Measurements from ENCODE around the gene PTPN13.

Gene PTPN13

DNA sequence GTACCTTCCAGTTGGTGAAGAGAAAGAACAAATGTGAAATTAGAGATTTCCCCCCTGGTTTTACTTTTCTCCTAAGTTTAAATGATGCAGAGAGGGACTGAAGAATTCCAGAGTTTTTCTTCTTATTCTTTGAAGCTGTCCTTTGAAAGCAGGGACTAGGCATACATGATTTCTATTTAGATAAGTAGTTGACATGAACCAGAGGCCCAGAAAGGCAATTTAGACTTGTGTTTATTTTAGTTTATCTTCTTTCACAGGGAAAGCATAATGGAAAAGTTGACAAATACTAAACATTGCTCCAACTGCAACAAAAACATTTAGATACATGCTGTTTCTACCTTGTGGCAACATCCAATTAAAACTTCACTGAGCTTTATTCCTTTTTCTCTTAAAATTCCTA is 32.0 kb downstream of the PTPN13 start:
- no peak overlapping the region for H3K27ac ChIP-seq
- TF ChIP-seq, protein P1, sequence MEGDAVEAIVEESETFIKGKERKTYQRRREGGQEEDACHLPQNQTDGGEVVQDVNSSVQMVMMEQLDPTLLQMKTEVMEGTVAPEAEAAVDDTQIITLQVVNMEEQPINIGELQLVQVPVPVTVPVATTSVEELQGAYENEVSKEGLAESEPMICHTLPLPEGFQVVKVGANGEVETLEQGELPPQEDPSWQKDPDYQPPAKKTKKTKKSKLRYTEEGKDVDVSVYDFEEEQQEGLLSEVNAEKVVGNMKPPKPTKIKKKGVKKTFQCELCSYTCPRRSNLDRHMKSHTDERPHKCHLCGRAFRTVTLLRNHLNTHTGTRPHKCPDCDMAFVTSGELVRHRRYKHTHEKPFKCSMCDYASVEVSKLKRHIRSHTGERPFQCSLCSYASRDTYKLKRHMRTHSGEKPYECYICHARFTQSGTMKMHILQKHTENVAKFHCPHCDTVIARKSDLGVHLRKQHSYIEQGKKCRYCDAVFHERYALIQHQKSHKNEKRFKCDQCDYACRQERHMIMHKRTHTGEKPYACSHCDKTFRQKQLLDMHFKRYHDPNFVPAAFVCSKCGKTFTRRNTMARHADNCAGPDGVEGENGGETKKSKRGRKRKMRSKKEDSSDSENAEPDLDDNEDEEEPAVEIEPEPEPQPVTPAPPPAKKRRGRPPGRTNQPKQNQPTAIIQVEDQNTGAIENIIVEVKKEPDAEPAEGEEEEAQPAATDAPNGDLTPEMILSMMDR (conservative IDR thresholded peaks at IDR 0.05): no peak

DNA sequence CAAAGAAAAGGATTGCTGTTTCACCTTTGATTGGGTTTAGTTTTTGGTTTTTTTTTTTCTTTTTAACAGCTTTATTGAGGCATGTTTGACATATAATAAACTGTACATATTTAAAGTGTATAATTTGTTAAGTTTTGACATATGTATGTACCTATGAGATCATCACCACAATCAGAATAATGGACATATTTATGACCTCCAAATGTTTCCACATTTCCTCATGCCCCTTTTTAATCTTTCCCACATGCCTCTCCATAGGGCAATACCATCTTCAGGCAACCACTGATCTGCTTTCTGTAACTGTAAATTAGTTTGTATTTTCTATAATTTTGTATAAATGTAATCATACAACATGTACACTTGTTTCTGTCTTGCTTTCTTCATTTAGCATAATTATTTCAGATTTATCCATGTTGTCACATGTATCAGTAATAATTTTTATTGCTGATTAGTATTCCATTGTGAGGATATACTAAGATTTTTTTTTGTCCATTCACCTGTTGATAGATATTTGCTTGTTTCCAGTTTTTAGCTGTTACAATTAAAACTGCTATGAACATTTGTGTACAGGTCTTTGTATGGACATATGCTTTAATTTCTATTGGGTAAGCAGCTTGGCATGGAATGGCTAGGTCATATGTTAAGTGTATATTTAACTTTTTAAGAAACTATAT is 33.5 kb downstream of the PTPN13 start:
- no peak overlapping the region for H3K27ac ChIP-seq
- TF ChIP-seq, protein P1 (conservative IDR thresholded peaks at IDR 0.05): no peak

DNA sequence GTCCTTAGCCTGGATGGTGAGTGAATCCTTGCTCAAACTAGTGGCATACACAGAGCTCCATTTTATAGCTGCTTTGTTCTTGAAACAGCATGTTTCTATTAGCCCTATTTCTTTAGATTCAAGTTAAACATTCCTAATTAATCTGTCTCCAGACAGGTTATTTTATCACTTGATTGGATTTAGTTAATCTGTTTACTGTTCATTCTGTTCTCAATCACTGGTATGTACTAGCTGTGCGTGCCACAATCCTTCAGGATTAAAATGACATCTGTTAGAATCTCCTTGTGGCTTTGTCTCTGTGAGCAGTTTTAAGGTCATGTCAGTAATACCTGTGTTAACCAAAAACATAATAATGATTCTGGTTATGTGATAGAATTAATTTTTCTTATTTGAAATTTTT is 36.5 kb downstream of the PTPN13 start:
- no peak overlapping the region for H3K27ac ChIP-seq
- TF ChIP-seq, protein P1 (conservative IDR thresholded peaks at IDR 0.05): no peak

DNA sequence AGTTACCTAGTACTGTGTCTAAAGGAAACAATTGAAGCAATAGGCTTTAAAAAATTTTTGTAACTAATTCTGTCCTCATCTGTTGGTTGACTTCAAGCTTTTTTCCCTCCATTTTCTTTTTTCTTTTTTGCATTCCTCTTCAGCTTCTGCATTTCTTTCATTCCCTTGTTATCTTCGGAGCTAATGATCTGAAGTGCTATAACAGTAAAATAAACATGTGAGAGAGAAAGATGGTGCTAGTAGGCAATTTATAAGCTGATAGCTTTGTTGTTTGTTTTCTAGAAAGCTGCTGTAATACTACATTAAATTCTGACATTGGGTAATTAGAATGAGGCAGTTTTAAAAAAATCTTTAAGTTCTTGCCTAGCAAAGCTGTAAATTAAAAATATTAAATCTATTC is 37.1 kb downstream of the PTPN13 start:
- TF ChIP-seq, protein P1 (conservative IDR thresholded peaks at IDR 0.05): no peak
- H3K27ac ChIP-seq: no peak overlapping the region

DNA sequence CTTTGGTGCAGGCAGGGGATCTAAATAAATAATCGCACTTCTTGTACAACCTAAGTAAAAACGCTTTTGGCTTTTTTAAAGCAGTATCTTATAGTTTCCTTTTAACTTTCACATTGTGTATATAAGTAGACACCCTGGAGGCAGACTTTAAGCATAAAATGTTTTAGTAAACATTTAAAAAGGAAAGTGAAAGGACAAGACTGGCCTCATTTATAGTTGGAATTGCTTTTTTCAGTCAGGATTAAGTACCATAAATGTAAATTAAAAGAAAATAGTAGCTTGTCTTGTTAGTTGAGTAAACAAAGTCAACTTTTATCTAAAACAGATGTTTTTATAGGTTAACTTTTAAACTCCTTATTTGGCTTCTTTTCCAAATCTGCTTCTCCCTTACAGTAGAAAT is 39.7 kb downstream of the PTPN13 start:
- TF ChIP-seq, protein P1 (conservative IDR thresholded peaks at IDR 0.05): no peak
- no peak overlapping the region for H3K27ac ChIP-seq

GRCh38 chr4:86640469-86640868 is 46.4 kb downstream of the PTPN13 start:
- H3K27ac ChIP-seq: no peak overlapping the region
- TF ChIP-seq, protein P1 (conservative IDR thresholded peaks at IDR 0.05): no peak

- TF ChIP-seq, protein P1 (conservative IDR thresholded peaks at IDR 0.05): no peak
- no peak overlapping the region for H3K27ac ChIP-seq
These were observed 47.5 kb downstream of the PTPN13 start for GRCh38 chr4:86641516-86642090.

Measured in VCaP (cell line).